ENCODE measurements around the gene SNRPA.
"Not testable (repeated sequence)": the region's sequence is repeated elsewhere in the genome, so short reads cannot be mapped to it uniquely, and the experiment has no call there.

Gene SNRPA

DNA sequence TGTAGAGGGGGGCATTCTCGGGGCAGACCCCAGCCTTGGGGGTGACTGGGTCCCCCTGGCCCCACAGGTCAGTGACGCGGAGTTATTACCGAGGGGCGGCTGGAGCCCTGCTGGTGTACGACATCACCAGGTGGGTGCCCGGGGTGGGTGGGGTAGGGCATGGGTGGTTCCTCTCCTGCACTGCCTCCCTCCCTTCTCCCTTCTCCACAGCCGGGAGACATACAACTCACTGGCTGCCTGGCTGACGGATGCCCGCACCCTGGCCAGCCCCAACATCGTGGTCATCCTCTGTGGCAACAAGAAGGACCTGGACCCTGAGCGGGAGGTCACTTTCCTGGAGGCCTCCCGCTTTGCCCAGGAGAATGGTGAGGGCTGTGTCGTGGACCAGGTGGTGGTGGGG is 32.7 kb downstream of the SNRPA start:
- TF ChIP-seq, protein P1, sequence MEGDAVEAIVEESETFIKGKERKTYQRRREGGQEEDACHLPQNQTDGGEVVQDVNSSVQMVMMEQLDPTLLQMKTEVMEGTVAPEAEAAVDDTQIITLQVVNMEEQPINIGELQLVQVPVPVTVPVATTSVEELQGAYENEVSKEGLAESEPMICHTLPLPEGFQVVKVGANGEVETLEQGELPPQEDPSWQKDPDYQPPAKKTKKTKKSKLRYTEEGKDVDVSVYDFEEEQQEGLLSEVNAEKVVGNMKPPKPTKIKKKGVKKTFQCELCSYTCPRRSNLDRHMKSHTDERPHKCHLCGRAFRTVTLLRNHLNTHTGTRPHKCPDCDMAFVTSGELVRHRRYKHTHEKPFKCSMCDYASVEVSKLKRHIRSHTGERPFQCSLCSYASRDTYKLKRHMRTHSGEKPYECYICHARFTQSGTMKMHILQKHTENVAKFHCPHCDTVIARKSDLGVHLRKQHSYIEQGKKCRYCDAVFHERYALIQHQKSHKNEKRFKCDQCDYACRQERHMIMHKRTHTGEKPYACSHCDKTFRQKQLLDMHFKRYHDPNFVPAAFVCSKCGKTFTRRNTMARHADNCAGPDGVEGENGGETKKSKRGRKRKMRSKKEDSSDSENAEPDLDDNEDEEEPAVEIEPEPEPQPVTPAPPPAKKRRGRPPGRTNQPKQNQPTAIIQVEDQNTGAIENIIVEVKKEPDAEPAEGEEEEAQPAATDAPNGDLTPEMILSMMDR (IDR thresholded peaks at IDR 0.05; ENCODE audit: borderline replicate concordance, control extremely low read depth, extremely low read depth, insufficient read depth, missing control alignments), result no peak
- DNase-seq (ENCODE audit: low spot score), result no peak
- in situ Hi-C loops (cut with MboI; ENCODE audit: low sequenced_read_pairs, unreplicated experiment), result no loop called here

DNA sequence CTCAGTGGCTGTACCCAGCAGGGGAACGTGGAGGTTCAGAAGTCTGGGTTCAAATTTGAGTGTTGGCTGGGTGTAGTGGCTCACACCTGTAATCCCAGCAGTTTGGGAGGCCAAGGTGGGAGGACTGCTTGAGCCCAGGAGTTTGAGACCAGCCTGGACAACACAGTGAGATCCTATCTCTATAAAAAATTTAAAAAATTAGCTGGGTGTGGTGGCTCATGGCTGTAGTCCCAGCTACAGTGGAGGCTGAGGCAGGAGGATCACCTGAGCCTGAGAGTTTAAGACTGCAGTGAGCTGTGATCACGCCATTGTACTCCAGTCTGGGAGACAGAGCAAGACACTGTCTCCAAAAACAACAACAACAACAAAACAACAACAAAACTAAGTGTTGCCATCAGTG is 33.1 kb downstream of the SNRPA start:
- DNase-seq (ENCODE audit: low spot score); in situ Hi-C loops (cut with MboI; ENCODE audit: low sequenced_read_pairs, unreplicated experiment): not testable (repeated sequence)

DNA sequence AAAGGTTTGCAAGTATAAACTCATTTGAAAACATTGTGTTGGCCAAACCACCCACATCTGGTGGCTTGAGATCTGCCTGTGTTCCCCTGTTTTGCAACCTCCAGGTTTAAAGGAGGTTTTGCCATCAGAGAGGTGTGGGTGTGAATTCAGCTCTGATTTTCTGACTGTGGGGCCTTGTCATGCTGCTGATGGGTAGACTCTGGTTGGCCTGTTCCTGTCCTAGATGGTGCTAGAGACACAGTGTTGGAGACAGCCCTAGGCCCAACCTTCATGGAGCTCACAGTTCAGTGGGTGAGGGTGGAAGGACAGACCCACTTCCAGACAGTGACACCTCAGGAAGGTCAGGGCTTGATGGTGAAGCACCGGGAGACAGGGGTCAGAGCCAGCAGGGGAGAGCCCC is 34.5 kb downstream of the SNRPA start:
- DNase-seq (ENCODE audit: low spot score), result no peak
- TF ChIP-seq, protein P1 (IDR thresholded peaks at IDR 0.05; ENCODE audit: borderline replicate concordance, control extremely low read depth, extremely low read depth, insufficient read depth, missing control alignments), result no peak
- in situ Hi-C loops (cut with MboI; ENCODE audit: low sequenced_read_pairs, unreplicated experiment), result no loop called here

DNA sequence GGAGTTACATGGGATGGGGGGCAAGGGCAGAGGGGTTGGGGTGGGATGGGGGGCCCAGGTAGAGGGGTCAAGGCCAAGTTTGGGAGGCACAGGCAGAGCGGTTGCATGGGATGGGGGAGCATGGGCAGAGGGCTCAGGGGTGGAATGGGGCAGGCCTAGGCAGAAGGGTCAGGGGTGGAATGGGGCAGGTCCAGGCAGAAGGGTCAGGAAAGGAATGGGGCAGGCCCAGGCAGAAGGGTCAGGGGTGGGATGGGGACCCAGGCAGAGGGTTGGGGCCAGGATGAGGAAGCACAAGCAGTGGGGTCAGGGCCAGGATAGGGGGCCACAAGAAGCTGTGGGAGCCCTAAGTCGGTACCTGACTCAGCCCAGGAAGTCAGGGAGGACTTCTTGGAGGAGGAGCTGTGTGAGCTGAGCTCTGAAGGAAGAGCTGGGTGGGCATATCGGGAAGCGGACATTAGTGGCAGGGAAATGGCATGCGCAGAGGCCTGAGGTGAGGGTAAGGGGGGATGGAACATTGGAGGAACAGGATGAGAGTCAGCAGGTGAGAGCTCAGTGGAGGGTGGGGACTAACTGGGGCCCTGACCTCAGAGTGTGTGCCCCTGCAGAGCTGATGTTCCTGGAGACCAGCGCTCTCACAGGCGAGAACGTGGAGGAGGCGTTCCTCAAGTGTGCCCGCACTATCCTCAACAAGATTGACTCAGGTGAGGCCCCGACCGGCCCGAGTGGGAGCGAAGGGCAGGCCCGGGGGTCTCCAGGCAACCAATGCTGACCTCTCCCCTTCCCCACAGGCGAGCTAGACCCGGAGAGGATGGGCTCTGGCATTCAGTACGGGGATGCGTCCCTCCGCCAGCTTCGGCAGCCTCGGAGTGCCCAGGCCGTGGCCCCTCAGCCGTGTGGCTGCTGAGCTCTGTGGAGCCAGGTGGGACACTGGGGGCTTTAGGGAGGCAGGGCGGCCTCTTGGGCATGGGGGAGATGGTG is 35.3 kb downstream of the SNRPA start:
- in situ Hi-C loops (cut with MboI; ENCODE audit: low sequenced_read_pairs, unreplicated experiment), result no loop called here
- TF ChIP-seq, protein P1 (IDR thresholded peaks at IDR 0.05; ENCODE audit: borderline replicate concordance, control extremely low read depth, extremely low read depth, insufficient read depth, missing control alignments), result no peak
- DNase-seq (ENCODE audit: low spot score), result no peak

DNA sequence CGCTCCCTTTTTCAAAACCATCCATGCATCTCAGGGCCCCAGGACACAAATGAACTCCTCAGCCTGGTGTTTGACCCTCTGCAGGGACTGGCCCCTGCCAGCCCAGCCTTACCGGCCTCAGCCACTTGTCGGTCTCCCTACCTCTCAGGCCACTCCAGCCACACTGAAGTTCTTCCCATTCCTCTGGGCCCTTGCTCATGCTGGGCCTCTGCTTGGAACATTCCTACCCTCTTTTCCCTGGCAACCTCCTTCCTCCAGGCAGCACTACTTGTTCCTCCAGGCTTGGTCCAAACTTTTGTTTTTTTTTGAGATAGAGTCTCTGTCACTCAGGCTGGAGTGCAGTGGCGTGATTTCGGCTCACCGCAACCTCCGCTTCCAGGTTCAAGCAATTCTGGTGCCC is 40.3 kb downstream of the SNRPA start:
- no peak for DNase-seq (ENCODE audit: low spot score)
- in situ Hi-C loops (cut with MboI; ENCODE audit: low sequenced_read_pairs, unreplicated experiment), result no loop called here
- TF ChIP-seq, protein P1 (IDR thresholded peaks at IDR 0.05; ENCODE audit: borderline replicate concordance, control extremely low read depth, extremely low read depth, insufficient read depth, missing control alignments), result no peak

DNA sequence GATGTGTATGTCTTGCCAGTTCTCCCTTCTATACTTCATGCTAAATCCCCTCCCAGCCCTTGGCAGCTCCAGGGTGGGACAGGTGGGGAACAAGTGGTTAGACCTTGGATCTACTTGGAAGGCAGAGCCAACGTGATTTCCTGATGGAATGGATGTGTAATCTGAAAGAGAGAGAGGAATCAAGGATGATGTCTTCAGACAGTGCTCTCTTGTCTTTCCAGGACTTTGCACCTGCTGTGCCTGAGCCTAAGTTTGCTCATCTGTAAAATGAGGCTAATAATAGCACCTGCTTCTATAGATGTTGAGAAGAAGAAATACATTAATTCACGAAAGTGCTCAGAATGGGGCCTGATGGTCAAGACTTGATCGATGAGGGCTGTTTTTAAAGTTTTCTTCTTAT is 41.0 kb downstream of the SNRPA start:
- DNase-seq (ENCODE audit: low spot score), result no peak
- in situ Hi-C loops (cut with MboI; ENCODE audit: low sequenced_read_pairs, unreplicated experiment), result no loop called here

More for the DNA sequence above, 41.0 kb downstream of the SNRPA start:
- TF ChIP-seq, protein P1 (IDR thresholded peaks at IDR 0.05; ENCODE audit: borderline replicate concordance, control extremely low read depth, extremely low read depth, insufficient read depth, missing control alignments), result no peak

All from GM13976 (cell line).